EH (cell line): ENCODE data around the gene AGFG2.

Experiments
- DNase-seq: peaks from one replicate; pipeline ENCODE4 v3.0.0-alpha.2; 2015; ENCODE audit warnings: low read depth

Gene AGFG2

GRCh38 chr7:100572281-100572948 lies 33.4 kb downstream of the AGFG2 start:
- DNase-seq, result no peak

GRCh38 chr7:100572949-100573675 lies 34.1 kb downstream of the AGFG2 start:
- DNase-seq, result no peak

GRCh38 chr7:100573691-100574361 lies 34.8 kb downstream of the AGFG2 start, which contains the start of gene SAP25:
Gene SAP25 (minus strand): TSS chr7:100573900. CDS start chr7:100573742, 158 bp downstream.
- DNase-seq, result no peak

- no peak for DNase-seq
Measured at GRCh38 chr7:100574362-100575205, 35.6 kb downstream of the AGFG2 start.

GRCh38 chr7:100575206-100575631 lies 36.2 kb downstream of the AGFG2 start:
- no peak for DNase-seq

- no peak for DNase-seq
Measured at GRCh38 chr7:100575746-100576383, 36.9 kb downstream of the AGFG2 start.

- no peak for DNase-seq
Measured at GRCh38 chr7:100576384-100576993, 37.5 kb downstream of the AGFG2 start.

- no peak for DNase-seq
Measured at GRCh38 chr7:100577103-100577502, 38.1 kb downstream of the AGFG2 start.

- no peak for DNase-seq
Measured at GRCh38 chr7:100577507-100577906, 38.5 kb downstream of the AGFG2 start.

GRCh38 chr7:100578246-100579183 lies 39.5 kb downstream of the AGFG2 start:
- no peak for DNase-seq

GRCh38 chr7:100580466-100581283 lies 41.7 kb downstream of the AGFG2 start:
- DNase-seq, result no peak

GRCh38 chr7:100582041-100582579 lies 43.1 kb downstream of the AGFG2 start:
- DNase-seq, result no peak

- no peak for DNase-seq
Measured at GRCh38 chr7:100582650-100583049, 43.6 kb downstream of the AGFG2 start.

- DNase-seq, result peak; percentile 42
Measured at GRCh38 chr7:100583132-100584053, 44.4 kb downstream of the AGFG2 start.

GRCh38 chr7:100584054-100584682 lies 45.2 kb downstream of the AGFG2 start:
- DNase-seq, result peak; percentile 29

GRCh38 chr7:100584683-100585510 lies 45.9 kb downstream of the AGFG2 start:
- peak; percentile 77 for DNase-seq
